HG03378 (cell line): Measurements from ENCODE around the gene SPAG17.
A peak's percentile ranks its signal among the peaks of the same experiment; 100 is the strongest.

Experiments
- ATAC-seq: cut with Tn5 transposase; IDR thresholded peaks from one replicate; pipeline ENCODE4 v1.9.1; 2021; ENCODE audit warnings: mild to moderate bottlenecking, moderate library complexity; ENCODE audit not compliant: unreplicated experiment

Gene SPAG17

GRCh38 chr1:118185084-118185832 is at the start of gene SPAG17:
Gene SPAG17, minus strand, starts transcription at chr1:118185228. Its CDS starts 71 bp downstream, at chr1:118185157.
- no peak for ATAC-seq

GRCh38 chr1:118225471-118225870 is 40.4 kb upstream of the SPAG17 start:
- ATAC-seq, result no peak

- no peak for ATAC-seq
These were observed 38.4 kb upstream of the SPAG17 start for GRCh38 chr1:118223426-118223825.

GRCh38 chr1:118219438-118219837 is 34.4 kb upstream of the SPAG17 start:
- ATAC-seq, result no peak

- no peak for ATAC-seq
These were observed 32.3 kb upstream of the SPAG17 start for GRCh38 chr1:118217141-118217838.

- no peak for ATAC-seq
These were observed 29.8 kb upstream of the SPAG17 start for GRCh38 chr1:118214866-118215265.

- no peak for ATAC-seq
These were observed 25.7 kb upstream of the SPAG17 start for GRCh38 chr1:118210723-118211110.

- no peak for ATAC-seq
These were observed 25.2 kb upstream of the SPAG17 start for GRCh38 chr1:118210051-118210722.

GRCh38 chr1:118209648-118210047 is 24.6 kb upstream of the SPAG17 start:
- no peak for ATAC-seq

- no peak for ATAC-seq
These were observed 21.9 kb upstream of the SPAG17 start for GRCh38 chr1:118206966-118207365.

GRCh38 chr1:118204648-118205047 is 19.6 kb upstream of the SPAG17 start:
- ATAC-seq, result no peak

- ATAC-seq, result no peak
These were observed 19.1 kb upstream of the SPAG17 start for GRCh38 chr1:118204105-118204504.

GRCh38 chr1:118202076-118202608 is 17.1 kb upstream of the SPAG17 start:
- ATAC-seq, result peak; percentile 30

GRCh38 chr1:118201524-118201923 is 16.5 kb upstream of the SPAG17 start:
- ATAC-seq, result peak; percentile 57

GRCh38 chr1:118200836-118201235 is 15.8 kb upstream of the SPAG17 start:
- no peak for ATAC-seq

- ATAC-seq, result no peak
These were observed 5.5 kb upstream of the SPAG17 start for GRCh38 chr1:118190561-118190960.

GRCh38 chr1:118189564-118189963 is 4.5 kb upstream of the SPAG17 start:
- ATAC-seq, result no peak

GRCh38 chr1:118188411-118188810 is 3.4 kb upstream of the SPAG17 start:
- no peak for ATAC-seq

- ATAC-seq, result no peak
These were observed 998 bp upstream of the SPAG17 start for GRCh38 chr1:118186026-118186425.

GRCh38 chr1:118184739-118185083 is 317 bp downstream of the SPAG17 start:
- ATAC-seq, result no peak

GRCh38 chr1:118183586-118183985 is 1.4 kb downstream of the SPAG17 start:
- ATAC-seq, result no peak

- ATAC-seq, result no peak
These were observed 7.0 kb downstream of the SPAG17 start for GRCh38 chr1:118177998-118178397.
